Activated naive CD4-positive, alpha-beta T cell treated with anti-CD3 and anti-CD28 coated beads for 36 hours (primary cell): Measurements from ENCODE around the gene TTC36. TPM values are rescaled to one million over a fixed set of nuclear protein-coding genes. Genes with fewer than 3 reads are reported as not detected.
"Not testable (repeated sequence)": the region's sequence is repeated elsewhere in the genome, so short reads cannot be mapped to it uniquely, and the experiment has no call there.

Source experiments
- CTCF ChIA-PET: fragments of 350-600 bp; sonication (Branson Sonifier 250); formaldehyde crosslinking; loops from one replicate; lab custom pipeline; 2021; ENCODE audit warnings: antibody characterized with exemption; lab: Charles Lee
- DNase-seq: peaks from one replicate; pipeline ENCODE4 v3.0.0-alpha.2; 2020
- H3K27ac Mint-ChIP-seq: one replicate; pipeline ENCODE4 v1.8.0; 2021; ENCODE audit warnings: mild to moderate bottlenecking, mixed read lengths
- H3K27me3 Mint-ChIP-seq: one replicate; pipeline ENCODE4 v1.8.0; 2021; ENCODE audit warnings: low read depth, mixed read lengths
- H3K36me3 Mint-ChIP-seq: one replicate; pipeline ENCODE4 v1.8.0; 2021; ENCODE audit warnings: low read depth, mixed read lengths
- H3K4me1 Mint-ChIP-seq: one replicate; pipeline ENCODE4 v1.8.0; 2021; ENCODE audit warnings: low read depth, mixed read lengths
- H3K4me3 Mint-ChIP-seq: one replicate; pipeline ENCODE4 v1.8.0; 2021; ENCODE audit warnings: mild to moderate bottlenecking, moderate library complexity, mixed read lengths
- H3K9me3 Mint-ChIP-seq: one replicate; pipeline ENCODE4 v1.8.0; 2021; ENCODE audit warnings: mixed read lengths
- intact Hi-C: fragments of 100-400 bp; cut with micrococcal nuclease; formaldehyde crosslinking; loops from one replicate; pipeline ENCODE4 v1.15.1; 2023
- total RNA-seq, 2 experiments: library from RNA; stranded (reverse); gene quantifications; one replicate each; pipeline ENCODE4 v1.2.3, GENCODE V29; 2021

TTC36 gene, protein sequence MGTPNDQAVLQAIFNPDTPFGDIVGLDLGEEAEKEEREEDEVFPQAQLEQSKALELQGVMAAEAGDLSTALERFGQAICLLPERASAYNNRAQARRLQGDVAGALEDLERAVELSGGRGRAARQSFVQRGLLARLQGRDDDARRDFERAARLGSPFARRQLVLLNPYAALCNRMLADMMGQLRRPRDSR
- not detected for total RNA-seq

DNA sequence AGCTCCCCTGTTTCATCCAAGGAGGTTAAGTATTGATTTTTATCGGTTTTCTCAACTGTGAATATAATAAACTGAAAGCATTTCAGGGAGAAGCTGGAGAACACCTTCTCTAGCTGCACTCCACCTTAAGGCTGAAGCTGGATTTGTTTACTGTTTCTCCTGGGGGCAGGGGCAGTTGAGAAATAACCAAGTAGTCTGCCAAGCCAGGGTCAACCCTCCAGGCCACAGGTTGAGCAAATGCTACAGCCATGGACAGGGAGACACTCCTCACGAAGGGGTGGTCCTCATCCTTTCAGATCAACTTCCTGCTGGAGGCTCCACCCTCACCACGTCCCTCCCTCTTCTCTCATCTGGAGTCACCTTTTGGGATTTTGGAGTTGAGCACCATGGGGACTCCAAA is at the start of gene TTC36:
TSS of gene TTC36 (plus strand) at position 366 of the 400 bp plus-strand sequence. CDS start at position 387, 21 bp downstream.
- no peak within 1 kb of the TSS for H3K27ac Mint-ChIP-seq

DNA sequence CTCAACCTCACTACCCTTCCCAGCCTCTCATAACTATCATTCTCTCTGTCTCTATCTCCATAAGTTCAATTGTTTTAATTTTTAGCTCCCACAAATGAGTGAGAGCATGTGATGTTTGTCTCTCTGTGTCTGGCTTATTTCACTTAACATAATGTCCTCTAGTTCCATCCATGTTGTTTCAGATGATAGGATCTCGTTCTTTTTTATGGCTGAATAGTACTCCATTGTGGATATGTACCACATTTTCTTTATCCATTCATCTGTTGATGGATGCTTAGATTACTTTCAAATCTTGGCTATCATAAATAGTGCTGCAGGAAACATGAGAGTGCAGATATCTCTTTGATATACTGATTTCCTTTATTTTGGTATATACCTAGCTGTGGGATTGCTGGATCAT is 46.0 kb upstream of the TTC36 start:
- Mint-ChIP-seq H3K27ac (peak overlapping the region; percentile 74), H3K36me3 (peaks cover 48% of the 10 kb centered on the region), H3K4me1 (peaks cover 13% of the 10 kb centered on the region)
- CTCF ChIA-PET, intact Hi-C loops, H3K27me3 Mint-ChIP-seq, H3K4me3 Mint-ChIP-seq, DNase-seq, H3K9me3 Mint-ChIP-seq: not testable (repeated sequence)

More for the DNA sequence above, at the start of gene TTC36:
- Mint-ChIP-seq H3K27me3 (no peaks in the 10 kb centered on the region), H3K4me3 (no peak within 1 kb of the TSS), H3K36me3 (peaks cover 5% of the 10 kb centered on the region), H3K4me1 (peaks cover 33% of the 10 kb centered on the region), H3K9me3 (no peaks in the 10 kb centered on the region)
- CTCF ChIA-PET, result interaction anchor here (0.5 to 0.7 kb wide), 2 partner anchors 13 to 26 kb away, joined by 3 to 4 read pairs; no protein-coding TSS in a partner anchor
- intact Hi-C loops, result no loop called here
- no peak for DNase-seq

DNA sequence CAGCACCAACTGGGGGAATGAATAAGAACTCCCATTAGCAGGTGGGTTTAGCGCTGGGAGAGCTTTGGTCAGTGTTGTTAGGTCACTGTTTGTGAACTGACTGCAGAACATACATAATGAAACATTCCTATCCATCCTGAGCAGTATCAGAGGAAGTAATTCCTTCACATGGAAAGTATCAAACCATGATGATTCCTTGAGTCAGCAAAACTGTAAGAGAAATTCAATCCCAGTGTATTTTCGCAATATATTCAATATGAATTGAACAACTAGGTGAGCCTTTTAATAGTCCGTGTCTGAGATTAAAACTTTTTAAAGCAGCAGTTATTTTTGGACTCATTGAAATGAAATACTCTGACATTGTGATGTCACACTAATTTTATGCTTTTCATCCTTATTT is 42.9 kb upstream of the TTC36 start:
- no peak for DNase-seq
- intact Hi-C loops, result no loop called here
- no peak overlapping the region for H3K4me3 Mint-ChIP-seq
- H3K9me3 Mint-ChIP-seq, result peaks cover 1% of the 10 kb centered on the region
- CTCF ChIA-PET, result interaction anchor here (1.0 kb wide), 1 partner anchor 18 kb away, joined by 3 read pairs; no protein-coding TSS in a partner anchor
- peaks cover 31% of the 10 kb centered on the region for H3K36me3 Mint-ChIP-seq
- H3K27me3 Mint-ChIP-seq, result no peaks in the 10 kb centered on the region
- peak overlapping the region; percentile 18 for H3K27ac Mint-ChIP-seq
- H3K4me1 Mint-ChIP-seq, result peaks cover 4% of the 10 kb centered on the region

DNA sequence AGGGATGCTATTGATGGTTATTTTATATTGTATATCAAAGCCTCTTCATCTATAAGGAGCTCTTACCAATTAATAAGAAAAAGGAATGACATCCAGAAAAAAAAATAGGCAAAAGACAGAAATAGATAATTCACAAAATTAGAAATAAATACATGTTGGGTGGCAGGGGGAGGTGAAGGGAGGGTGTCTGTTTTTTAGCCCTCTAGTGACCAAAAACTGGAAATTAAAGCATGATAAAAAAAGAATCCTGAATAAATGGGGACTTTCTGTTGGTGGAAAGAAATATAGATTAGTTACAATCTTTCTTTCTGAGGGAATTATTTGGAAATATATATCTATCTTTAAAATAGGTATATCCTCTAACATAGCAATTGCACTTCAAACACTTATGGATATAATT is 42.0 kb upstream of the TTC36 start:
- Mint-ChIP-seq H3K4me3 (no peak overlapping the region), H3K27me3 (no peaks in the 10 kb centered on the region), H3K27ac (no peak overlapping the region), H3K4me1 (peaks cover 4% of the 10 kb centered on the region), H3K9me3 (peaks cover 1% of the 10 kb centered on the region), H3K36me3 (peaks cover 28% of the 10 kb centered on the region)
- DNase-seq, result no peak
- intact Hi-C loops, result loop anchor here (5.0 kb wide), 1 partner anchor 288 kb away; no protein-coding TSS in a partner anchor
- CTCF ChIA-PET, result interaction anchor here (0.6 to 1.0 kb wide), 4 partner anchors 17 to 85 kb away, joined by 3 to 4 read pairs (median 3); no protein-coding TSS in a partner anchor

DNA sequence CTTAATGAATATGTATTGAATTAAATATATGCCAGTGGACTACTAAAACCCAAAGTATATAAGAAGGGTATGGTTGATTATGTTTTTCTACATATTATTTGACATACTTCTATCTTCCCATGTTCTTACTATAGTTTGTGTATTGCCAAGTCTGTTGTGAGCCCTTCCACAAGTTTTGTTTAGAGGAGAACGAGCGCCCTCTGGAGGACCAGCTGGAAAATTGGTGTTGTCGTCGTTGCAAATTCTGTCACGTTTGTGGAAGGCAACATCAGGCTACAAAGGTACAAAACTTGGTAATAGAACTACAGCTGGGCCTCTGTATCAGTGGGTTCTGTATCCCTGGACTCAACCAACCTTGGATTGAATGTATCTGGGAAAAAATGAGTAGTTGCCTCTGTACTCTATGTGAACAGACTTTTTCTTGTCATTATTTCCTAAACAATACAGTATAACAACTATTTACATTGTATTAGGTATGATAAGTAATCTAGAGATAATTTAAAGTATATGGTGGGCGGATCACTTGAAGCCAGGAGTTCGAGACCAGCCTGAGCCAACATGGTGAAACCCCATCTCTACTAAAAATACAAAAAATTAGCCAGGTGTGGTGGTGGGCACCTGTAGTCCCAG is 38.7 kb upstream of the TTC36 start:
- Mint-ChIP-seq H3K27ac (no peak overlapping the region), H3K4me1 (peaks cover 9% of the 10 kb centered on the region), H3K27me3 (no peaks in the 10 kb centered on the region), H3K36me3 (peaks cover 23% of the 10 kb centered on the region), H3K9me3 (no peaks in the 10 kb centered on the region), H3K4me3 (no peak overlapping the region)
- CTCF ChIA-PET, result interaction anchor here (0.6 to 1.9 kb wide), 13 partner anchors 11 to 124 kb away, joined by 3 to 9 read pairs (median 4); no protein-coding TSS in a partner anchor
- peak; percentile 92 for DNase-seq
- intact Hi-C loops, result loop anchor here (1.0 to 5.0 kb wide), 8 partner anchors 50 to 343 kb away; partner anchors contain the start of gene ATP5MG

DNA sequence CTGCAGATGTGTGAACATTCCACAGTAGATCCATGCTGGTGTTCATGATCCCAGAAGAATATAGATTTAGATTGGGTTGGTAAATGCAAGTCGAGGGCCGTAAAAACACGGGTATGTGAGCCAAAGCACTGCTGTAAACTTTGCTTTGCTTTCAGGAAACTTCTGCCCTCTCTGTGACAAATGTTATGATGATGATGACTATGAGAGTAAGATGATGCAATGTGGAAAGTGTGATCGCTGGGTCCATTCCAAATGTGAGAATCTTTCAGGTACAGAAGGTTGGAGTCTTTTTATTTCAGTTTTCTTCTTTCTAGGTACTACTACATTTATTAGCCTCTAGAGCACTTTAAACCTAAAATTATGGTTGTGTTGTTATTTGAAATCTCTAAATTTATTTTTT is 36.2 kb upstream of the TTC36 start:
- H3K27me3 Mint-ChIP-seq, result no peaks in the 10 kb centered on the region
- CTCF ChIA-PET, result interaction anchor here (0.6 to 1.4 kb wide), 3 partner anchors 109 to 132 kb away, joined by 3 to 4 read pairs (median 4); partner anchors contain the start of gene UBE4A
- peak overlapping the region; percentile 84 for H3K27ac Mint-ChIP-seq
- H3K36me3 Mint-ChIP-seq, result peaks cover 26% of the 10 kb centered on the region
- intact Hi-C loops, result no loop called here
- H3K4me3 Mint-ChIP-seq, result no peak overlapping the region
- DNase-seq, result peak; percentile 46
- H3K9me3 Mint-ChIP-seq, result no peaks in the 10 kb centered on the region
- H3K4me1 Mint-ChIP-seq, result peaks cover 9% of the 10 kb centered on the region

DNA sequence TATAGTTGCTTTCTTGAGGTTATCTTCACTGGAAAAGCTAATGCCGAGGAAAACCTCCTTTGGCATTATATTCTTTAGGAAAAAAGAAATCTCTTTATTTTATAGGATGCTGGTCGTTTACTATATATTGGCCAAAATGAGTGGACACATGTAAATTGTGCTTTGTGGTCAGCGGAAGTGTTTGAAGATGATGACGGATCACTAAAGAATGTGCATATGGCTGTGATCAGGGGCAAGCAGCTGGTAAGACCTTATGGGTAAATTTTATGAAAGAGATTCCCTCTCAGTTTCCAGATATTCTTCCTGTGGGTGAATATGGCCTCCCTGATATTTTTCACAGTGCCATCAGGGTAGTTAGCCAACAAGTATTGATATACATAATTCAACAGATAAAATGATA is 29.4 kb upstream of the TTC36 start:
- no peak overlapping the region for H3K4me3 Mint-ChIP-seq
- no peak overlapping the region for H3K27ac Mint-ChIP-seq
- H3K27me3 Mint-ChIP-seq, result no peaks in the 10 kb centered on the region
- intact Hi-C loops, result no loop called here
- H3K9me3 Mint-ChIP-seq, result no peaks in the 10 kb centered on the region
- H3K4me1 Mint-ChIP-seq, result peaks cover under 1% of the 10 kb centered on the region
- no peak for DNase-seq
- H3K36me3 Mint-ChIP-seq, result peaks cover 24% of the 10 kb centered on the region
- CTCF ChIA-PET, result interaction anchor here (0.6 kb wide), 1 partner anchor 93 kb away, joined by 3 read pairs; no protein-coding TSS in a partner anchor

DNA sequence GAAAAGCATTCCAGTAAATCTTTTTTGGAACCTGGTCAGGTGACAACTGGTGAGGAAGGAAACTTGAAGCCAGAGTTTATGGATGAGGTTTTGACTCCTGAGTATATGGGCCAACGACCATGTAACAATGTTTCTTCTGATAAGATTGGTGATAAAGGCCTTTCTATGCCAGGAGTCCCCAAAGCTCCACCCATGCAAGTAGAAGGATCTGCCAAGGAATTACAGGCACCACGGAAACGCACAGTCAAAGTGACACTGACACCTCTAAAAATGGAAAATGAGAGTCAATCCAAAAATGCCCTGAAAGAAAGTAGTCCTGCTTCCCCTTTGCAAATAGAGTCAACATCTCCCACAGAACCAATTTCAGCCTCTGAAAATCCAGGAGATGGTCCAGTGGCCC is 24.1 kb upstream of the TTC36 start:
- no peak for DNase-seq
- peak overlapping the region; percentile 70 for H3K27ac Mint-ChIP-seq
- no peak overlapping the region for H3K4me3 Mint-ChIP-seq
- intact Hi-C loops, result no loop called here
- peaks cover 41% of the 10 kb centered on the region for H3K36me3 Mint-ChIP-seq
- no peaks in the 10 kb centered on the region for H3K27me3 Mint-ChIP-seq
- CTCF ChIA-PET, result interaction anchor here (1.0 kb wide), 1 partner anchor 68 kb away, joined by 4 read pairs; no protein-coding TSS in a partner anchor
- H3K9me3 Mint-ChIP-seq, result no peaks in the 10 kb centered on the region
- H3K4me1 Mint-ChIP-seq, result peaks cover 5% of the 10 kb centered on the region

DNA sequence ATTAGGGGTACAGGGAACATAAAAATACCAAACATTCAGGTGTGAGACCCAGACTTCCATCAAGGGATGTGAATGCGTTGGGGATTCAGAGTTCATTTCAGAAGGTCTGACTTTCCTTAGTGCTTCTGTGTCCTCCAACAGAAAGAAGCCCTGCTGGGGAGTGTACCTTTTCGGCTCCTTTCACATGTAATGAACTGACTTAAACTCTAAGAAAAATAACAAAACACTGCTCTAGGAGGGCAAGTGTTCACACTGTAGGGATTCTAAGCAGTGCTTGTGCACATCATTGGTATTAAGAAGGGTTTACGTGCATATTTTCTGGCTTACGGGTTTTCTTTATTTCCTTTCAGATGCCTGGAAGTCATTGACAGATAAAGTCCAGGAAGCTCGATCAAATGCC is 15.7 kb upstream of the TTC36 start:
- Mint-ChIP-seq H3K27ac (no peak overlapping the region), H3K27me3 (no peaks in the 10 kb centered on the region), H3K9me3 (no peaks in the 10 kb centered on the region), H3K36me3 (peaks cover 36% of the 10 kb centered on the region), H3K4me3 (no peak overlapping the region), H3K4me1 (peaks cover 5% of the 10 kb centered on the region)
- DNase-seq, result no peak
- CTCF ChIA-PET, result no interaction called here
- intact Hi-C loops, result no loop called here

DNA sequence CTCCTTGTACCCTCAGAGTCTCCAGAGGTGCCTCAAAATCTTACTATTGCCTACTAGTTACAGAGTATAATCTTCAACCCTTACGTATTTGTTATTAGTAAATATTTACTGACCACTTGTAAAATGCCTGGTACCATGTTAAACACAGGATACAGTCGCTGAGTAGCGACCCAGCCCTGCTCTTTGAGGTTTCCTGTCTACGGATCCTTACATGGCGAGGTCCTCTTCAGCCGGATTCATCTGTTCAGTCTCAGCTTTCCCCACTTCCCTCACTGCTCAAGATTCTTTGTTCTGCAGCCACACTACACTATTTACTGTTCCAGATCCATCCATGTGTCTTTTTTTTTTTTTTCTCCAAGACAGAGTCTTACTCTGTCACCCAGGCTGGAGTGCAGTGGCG is 13.2 kb upstream of the TTC36 start:
- CTCF ChIA-PET, result interaction anchor here (0.5 kb wide), 1 partner anchor 13 kb away, joined by 3 read pairs; the partner anchor contains the start of gene TTC36

DNA sequence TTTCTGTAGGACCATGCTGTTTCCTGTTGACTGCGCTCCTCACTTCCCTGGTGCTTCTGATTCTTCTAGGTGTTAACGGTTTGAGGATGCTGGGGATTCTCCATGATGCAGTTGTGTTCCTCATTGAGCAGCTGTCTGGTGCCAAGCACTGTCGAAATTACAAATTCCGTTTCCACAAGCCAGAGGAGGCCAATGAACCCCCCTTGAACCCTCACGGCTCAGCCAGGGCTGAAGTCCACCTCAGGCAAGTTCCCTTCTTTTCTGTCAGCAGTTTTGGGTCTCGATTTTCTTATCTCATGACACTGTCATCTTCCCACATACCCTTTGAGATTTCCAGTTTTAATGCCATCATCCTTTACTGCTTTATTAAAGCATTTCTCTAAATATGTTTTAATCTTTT is 7.7 kb upstream of the TTC36 start:
- peaks cover 20% of the 10 kb centered on the region for H3K36me3 Mint-ChIP-seq
- CTCF ChIA-PET, result no interaction called here
- H3K9me3 Mint-ChIP-seq, result no peaks in the 10 kb centered on the region
- H3K27me3 Mint-ChIP-seq, result no peaks in the 10 kb centered on the region
- H3K4me1 Mint-ChIP-seq, result peaks cover 3% of the 10 kb centered on the region
- intact Hi-C loops, result no loop called here
- H3K4me3 Mint-ChIP-seq, result no peak overlapping the region
- DNase-seq, result no peak
- no peak overlapping the region for H3K27ac Mint-ChIP-seq

More for the DNA sequence above, 13.2 kb upstream of the TTC36 start:
- Mint-ChIP-seq H3K9me3 (no peaks in the 10 kb centered on the region), H3K36me3 (peaks cover 32% of the 10 kb centered on the region), H3K27me3 (no peaks in the 10 kb centered on the region), H3K4me3 (no peak overlapping the region), H3K4me1 (peaks cover 5% of the 10 kb centered on the region), H3K27ac (peak overlapping the region; percentile 55)
- intact Hi-C loops, result no loop called here
- DNase-seq, result no peak

DNA sequence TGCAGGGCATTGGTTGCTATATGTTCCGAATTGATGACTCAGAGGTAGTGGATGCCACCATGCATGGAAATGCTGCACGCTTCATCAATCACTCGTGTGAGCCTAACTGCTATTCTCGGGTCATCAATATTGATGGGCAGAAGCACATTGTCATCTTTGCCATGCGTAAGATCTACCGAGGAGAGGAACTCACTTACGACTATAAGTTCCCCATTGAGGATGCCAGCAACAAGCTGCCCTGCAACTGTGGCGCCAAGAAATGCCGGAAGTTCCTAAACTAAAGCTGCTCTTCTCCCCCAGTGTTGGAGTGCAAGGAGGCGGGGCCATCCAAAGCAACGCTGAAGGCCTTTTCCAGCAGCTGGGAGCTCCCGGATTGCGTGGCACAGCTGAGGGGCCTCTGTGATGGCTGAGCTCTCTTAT is 5.4 kb upstream of the TTC36 start:
- H3K27ac Mint-ChIP-seq, result no peak overlapping the region
- H3K4me3 Mint-ChIP-seq, result no peak overlapping the region
- H3K36me3 Mint-ChIP-seq, result peaks cover 14% of the 10 kb centered on the region
- no peak for DNase-seq
- intact Hi-C loops, result no loop called here
- H3K27me3 Mint-ChIP-seq, result no peaks in the 10 kb centered on the region
- peaks cover 4% of the 10 kb centered on the region for H3K4me1 Mint-ChIP-seq
- H3K9me3 Mint-ChIP-seq, result no peaks in the 10 kb centered on the region
- CTCF ChIA-PET, result no interaction called here
